BLaER1 (cell line): ENCODE measurements around the gene LRRC59.
A peak's percentile ranks its signal among the peaks of the same experiment; 100 is the strongest.
"Not testable (repeated sequence)": the region's sequence is repeated elsewhere in the genome, so short reads cannot be mapped to it uniquely, and the experiment has no call there.

Source experiments
- H3K27ac ChIP-seq: shearing (Covaris generic); formaldehyde crosslinking; 2 replicates; pipeline ENCODE4 v1.8.1; 2022
- H3K27me3 ChIP-seq: shearing (Covaris generic); formaldehyde crosslinking; 2 replicates; pipeline ENCODE4 v1.8.1; 2022
- H3K36me3 ChIP-seq: shearing (Covaris generic); formaldehyde crosslinking; 2 replicates; pipeline ENCODE4 v1.8.1; 2022
- H3K4me1 ChIP-seq: shearing (Covaris generic); formaldehyde crosslinking; 2 replicates; pipeline ENCODE4 v1.8.1; 2022
- H3K4me2 ChIP-seq: shearing (Covaris generic); formaldehyde crosslinking; 2 replicates; pipeline ENCODE4 v1.8.1; 2022
- H3K4me3 ChIP-seq: shearing (Covaris generic); formaldehyde crosslinking; 2 replicates; pipeline ENCODE4 v1.8.1; 2022
- H3K9ac ChIP-seq: shearing (Covaris generic); formaldehyde crosslinking; 2 replicates; pipeline ENCODE4 v1.8.1; 2022
- H3K9me3 ChIP-seq: shearing (Covaris generic); formaldehyde crosslinking; 2 replicates; pipeline ENCODE4 v1.8.1; 2022
- H4K20me1 ChIP-seq: shearing (Covaris generic); formaldehyde crosslinking; 2 replicates; pipeline ENCODE4 v1.8.1; 2022
- Cebpa-rat ChIP-seq: shearing (Covaris generic); IDR thresholded peaks from 2 replicates; pipeline ENCODE4 v1.8.1; 2022

LRRC59 gene

DNA sequence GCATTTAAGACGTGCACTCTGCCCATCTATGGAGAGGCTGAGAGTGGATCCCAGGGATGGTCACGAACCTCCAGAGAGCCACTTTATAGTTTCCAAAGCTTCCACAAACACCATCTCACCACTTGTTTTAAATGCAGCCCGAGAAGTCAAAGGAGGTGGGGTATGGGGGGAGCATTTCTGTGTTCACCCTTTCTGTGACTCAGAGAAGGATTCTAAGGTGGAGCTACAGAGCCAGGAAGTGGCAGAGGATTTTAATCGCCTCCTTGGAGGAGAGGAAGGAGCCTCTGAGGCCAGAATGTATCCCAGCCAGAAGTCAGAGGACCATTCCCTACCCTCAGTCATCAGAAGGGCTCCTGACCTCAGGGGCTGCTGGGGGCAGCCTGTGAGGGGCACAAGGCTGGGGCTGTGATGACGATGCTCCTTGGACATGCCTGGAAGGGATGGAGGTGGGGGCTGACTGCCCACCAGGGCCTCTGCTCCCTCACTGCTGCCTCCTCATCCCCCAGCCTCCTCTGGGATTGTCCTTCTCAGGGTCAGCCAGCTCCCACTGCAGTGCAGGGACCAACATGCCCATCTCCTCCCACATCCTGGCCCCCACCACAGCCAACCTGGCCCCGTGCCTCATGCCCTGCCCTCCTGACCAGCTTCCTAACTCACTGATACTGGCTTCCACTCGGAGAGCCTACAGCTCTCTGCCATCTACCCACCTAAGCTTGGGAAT is 48.6 kb downstream of the LRRC59 start:
- Histone ChIP-seq H3K4me3 (no peak overlapping the region), H3K27me3 (no peaks in the 10 kb centered on the region), H4K20me1 (peaks cover 66% of the 10 kb centered on the region), H3K36me3 (peaks cover 32% of the 10 kb centered on the region), H3K27ac (no peak overlapping the region), H3K4me2 (no peak overlapping the region), H3K9me3 (no peaks in the 10 kb centered on the region), H3K4me1 (peaks cover 38% of the 10 kb centered on the region), H3K9ac (no peak overlapping the region)
- no peak for TF ChIP-seq Cebpa-rat

- Histone ChIP-seq H3K4me2 (peak overlapping the region; percentile 97), H3K9me3 (no peaks in the 10 kb centered on the region), H3K27me3 (no peaks in the 10 kb centered on the region), H3K36me3 (peaks cover 24% of the 10 kb centered on the region), H3K27ac (no peak overlapping the region), H3K9ac (no peak overlapping the region), H3K4me1 (peaks cover 38% of the 10 kb centered on the region), H4K20me1 (peaks cover 58% of the 10 kb centered on the region), H3K4me3 (no peak overlapping the region)
- TF ChIP-seq Cebpa-rat, result no peak
Measured at GRCh38 chr17:50347894-50348291, 49.4 kb downstream of the LRRC59 start.

GRCh38 chr17:50347117-50347893 is 50.0 kb downstream of the LRRC59 start:
- Histone ChIP-seq H3K4me3 (peak overlapping the region; percentile 94), H3K9me3 (no peaks in the 10 kb centered on the region), H4K20me1 (peaks cover 52% of the 10 kb centered on the region), H3K9ac (peak overlapping the region; percentile 94), H3K4me2 (peak overlapping the region; percentile 97), H3K36me3 (peaks cover 18% of the 10 kb centered on the region), H3K27ac (peak overlapping the region; percentile 92), H3K4me1 (peaks cover 38% of the 10 kb centered on the region), H3K27me3 (no peaks in the 10 kb centered on the region)
- no peak for TF ChIP-seq Cebpa-rat

DNA sequence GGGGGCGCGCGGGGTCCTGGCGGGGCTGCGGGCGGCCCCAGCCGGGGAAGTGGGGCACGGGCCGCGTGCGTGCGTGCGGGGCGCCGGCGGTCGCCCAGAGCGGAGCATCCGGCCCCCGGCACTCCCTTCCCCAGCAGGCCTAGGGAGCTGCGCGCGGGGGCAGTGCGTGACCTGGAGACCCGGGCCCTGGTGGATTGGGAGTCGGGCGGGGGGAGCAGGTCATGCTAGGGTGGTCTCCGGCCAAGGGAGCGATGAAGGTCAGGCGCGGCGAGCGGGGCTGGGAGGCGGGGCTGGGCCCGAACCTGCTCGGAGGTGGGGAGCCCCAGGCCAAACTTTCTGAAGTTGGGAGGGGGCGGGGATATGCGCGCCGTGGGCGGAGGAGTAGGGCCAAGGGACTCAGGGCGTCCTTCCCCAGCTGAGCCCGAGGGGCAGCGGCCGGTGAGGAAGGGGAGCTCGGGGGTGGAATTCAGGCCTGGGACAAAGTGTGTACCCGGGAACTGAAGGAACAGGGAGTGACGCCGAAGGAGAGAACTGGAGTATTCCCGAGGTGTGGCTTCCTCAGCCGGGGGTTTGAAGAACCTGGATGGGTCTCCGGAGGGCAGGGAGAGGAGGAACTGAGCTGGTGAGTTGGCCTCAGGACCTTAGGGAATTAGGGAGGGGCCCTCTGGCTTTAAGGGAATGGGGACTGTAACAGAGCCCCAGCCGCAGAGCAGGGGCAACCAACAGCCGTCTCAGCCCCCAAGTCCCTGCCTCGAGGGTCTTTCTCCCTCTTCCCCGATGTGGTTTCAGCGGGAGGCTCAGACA is 50.8 kb downstream of the LRRC59 start:
- no peaks in the 10 kb centered on the region for H3K27me3 ChIP-seq
- peak overlapping the region; percentile 97 for H3K4me2 ChIP-seq
- peak overlapping the region; percentile 94 for H3K4me3 ChIP-seq
- peaks cover 7% of the 10 kb centered on the region for H3K9me3 ChIP-seq
- H3K36me3 ChIP-seq, result peaks cover 10% of the 10 kb centered on the region
- peaks cover 38% of the 10 kb centered on the region for H3K4me1 ChIP-seq
- no peak for TF ChIP-seq Cebpa-rat
- peak overlapping the region; percentile 94 for H3K9ac ChIP-seq
- peak overlapping the region; percentile 92 for H3K27ac ChIP-seq
- peaks cover 44% of the 10 kb centered on the region for H4K20me1 ChIP-seq

GRCh38 chr17:50345432-50346312 is 51.7 kb downstream of the LRRC59 start, which contains the start of gene XYLT2:
XYLT2 (plus strand) TSS chr17:50346126; CDS start chr17:50346141, 15 bp downstream.
- peaks cover 9% of the 10 kb centered on the region for H3K9me3 ChIP-seq
- peak within 1 kb of the TSS; percentile 97 for H3K4me2 ChIP-seq
- H3K36me3 ChIP-seq, result peaks cover 7% of the 10 kb centered on the region
- peaks cover 38% of the 10 kb centered on the region for H3K4me1 ChIP-seq
- peak within 1 kb of the TSS; percentile 94 for H3K9ac ChIP-seq
- no peak for TF ChIP-seq Cebpa-rat
- peak within 1 kb of the TSS; percentile 92 for H3K27ac ChIP-seq
- peaks cover 36% of the 10 kb centered on the region for H4K20me1 ChIP-seq
- H3K4me3 ChIP-seq, result peak within 1 kb of the TSS; percentile 94
- H3K27me3 ChIP-seq, result no peaks in the 10 kb centered on the region

DNA sequence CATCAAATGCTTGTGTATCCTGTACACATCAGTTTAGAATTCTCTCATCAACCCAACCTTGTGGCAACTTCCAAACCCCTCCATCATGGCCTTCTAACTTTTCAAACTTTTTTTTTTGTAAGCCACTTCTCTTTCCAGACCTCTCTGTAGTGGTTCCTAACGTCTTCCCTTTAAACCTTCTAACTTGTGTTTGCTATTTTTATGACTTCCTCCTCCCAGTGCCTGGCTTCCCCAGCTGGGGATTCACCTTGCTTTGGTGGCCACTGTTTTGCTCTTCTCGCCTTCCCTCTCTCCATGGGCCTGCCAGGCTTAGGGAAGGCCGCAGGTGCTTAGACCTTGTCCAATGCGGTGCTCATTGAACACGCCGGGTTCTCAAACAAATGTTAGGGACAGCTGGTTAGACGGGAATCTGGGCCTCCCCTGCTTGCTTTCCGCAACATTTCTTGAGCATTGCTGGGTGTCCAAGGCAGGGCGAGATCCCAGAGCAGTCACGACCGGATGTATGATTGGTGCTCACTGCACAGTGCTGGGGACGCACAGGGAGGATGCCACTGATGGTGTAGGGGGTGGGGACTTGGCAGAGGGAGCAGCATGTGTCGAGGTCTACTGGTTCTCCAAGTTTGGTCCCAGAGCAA is 52.5 kb downstream of the LRRC59 start:
- peak overlapping the region; percentile 94; the same call in 1 of the 2 replicates for H3K9ac ChIP-seq
- peak overlapping the region; percentile 94 for H3K4me3 ChIP-seq
- no peak for TF ChIP-seq Cebpa-rat
- H3K27ac ChIP-seq, result peak overlapping the region; percentile 92
- H3K4me1 ChIP-seq, result peaks cover 38% of the 10 kb centered on the region
- peaks cover 9% of the 10 kb centered on the region for H3K9me3 ChIP-seq
- peaks cover 31% of the 10 kb centered on the region for H4K20me1 ChIP-seq
- H3K4me2 ChIP-seq, result peak overlapping the region; percentile 97
- no peaks in the 10 kb centered on the region for H3K27me3 ChIP-seq
- H3K36me3 ChIP-seq, result peaks cover 7% of the 10 kb centered on the region

DNA sequence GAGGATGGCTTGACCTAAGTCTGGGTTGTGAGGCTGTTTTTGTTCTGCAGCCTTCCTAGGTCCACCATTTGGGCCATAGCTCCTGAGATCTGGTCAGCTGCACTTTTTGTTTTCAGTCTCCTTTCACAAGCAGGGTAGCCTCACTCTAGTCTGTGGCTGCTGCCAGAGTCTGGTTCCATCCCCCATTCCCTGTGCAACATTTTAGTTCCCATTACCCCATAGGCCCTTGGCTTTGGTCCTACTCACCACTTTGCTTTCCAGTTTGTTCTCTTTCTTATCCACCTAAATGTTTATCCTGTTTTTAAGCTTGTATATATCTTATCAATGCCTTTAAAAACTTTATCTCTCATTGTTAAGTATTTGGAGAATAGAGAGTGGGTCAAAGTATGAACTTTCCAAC is 57.9 kb downstream of the LRRC59 start:
- Histone ChIP-seq H3K27me3 (no peaks in the 10 kb centered on the region), H3K9me3 (peaks cover 24% of the 10 kb centered on the region), H3K9ac (no peak overlapping the region), H3K4me1 (peaks cover 6% of the 10 kb centered on the region), H3K4me2 (no peak overlapping the region), H3K36me3 (no peaks in the 10 kb centered on the region), H3K4me3 (no peak overlapping the region), H3K27ac (no peak overlapping the region), H4K20me1 (no peaks in the 10 kb centered on the region)
- TF ChIP-seq Cebpa-rat, result no peak

GRCh38 chr17:50338645-50339044 is 58.7 kb downstream of the LRRC59 start:
- Histone ChIP-seq H3K4me2 (no peak overlapping the region), H3K4me3 (no peak overlapping the region), H3K9me3 (peaks cover 24% of the 10 kb centered on the region), H3K27ac (no peak overlapping the region), H3K36me3 (no peaks in the 10 kb centered on the region), H3K27me3 (no peaks in the 10 kb centered on the region), H4K20me1 (no peaks in the 10 kb centered on the region), H3K4me1 (peaks cover 8% of the 10 kb centered on the region), H3K9ac (no peak overlapping the region)
- no peak for TF ChIP-seq Cebpa-rat

- H3K4me3 ChIP-seq, result no peak overlapping the region
- H3K4me1 ChIP-seq, result peaks cover 15% of the 10 kb centered on the region
- H3K4me2 ChIP-seq, result no peak overlapping the region
- H3K9me3 ChIP-seq, result peaks cover 24% of the 10 kb centered on the region
- H4K20me1 ChIP-seq, result no peaks in the 10 kb centered on the region
- H3K27me3 ChIP-seq, result no peaks in the 10 kb centered on the region
- no peak for TF ChIP-seq Cebpa-rat
- no peak overlapping the region for H3K9ac ChIP-seq
- H3K36me3 ChIP-seq, result no peaks in the 10 kb centered on the region
- H3K27ac ChIP-seq, result no peak overlapping the region
Measured at GRCh38 chr17:50337956-50338355, 59.4 kb downstream of the LRRC59 start.

DNA sequence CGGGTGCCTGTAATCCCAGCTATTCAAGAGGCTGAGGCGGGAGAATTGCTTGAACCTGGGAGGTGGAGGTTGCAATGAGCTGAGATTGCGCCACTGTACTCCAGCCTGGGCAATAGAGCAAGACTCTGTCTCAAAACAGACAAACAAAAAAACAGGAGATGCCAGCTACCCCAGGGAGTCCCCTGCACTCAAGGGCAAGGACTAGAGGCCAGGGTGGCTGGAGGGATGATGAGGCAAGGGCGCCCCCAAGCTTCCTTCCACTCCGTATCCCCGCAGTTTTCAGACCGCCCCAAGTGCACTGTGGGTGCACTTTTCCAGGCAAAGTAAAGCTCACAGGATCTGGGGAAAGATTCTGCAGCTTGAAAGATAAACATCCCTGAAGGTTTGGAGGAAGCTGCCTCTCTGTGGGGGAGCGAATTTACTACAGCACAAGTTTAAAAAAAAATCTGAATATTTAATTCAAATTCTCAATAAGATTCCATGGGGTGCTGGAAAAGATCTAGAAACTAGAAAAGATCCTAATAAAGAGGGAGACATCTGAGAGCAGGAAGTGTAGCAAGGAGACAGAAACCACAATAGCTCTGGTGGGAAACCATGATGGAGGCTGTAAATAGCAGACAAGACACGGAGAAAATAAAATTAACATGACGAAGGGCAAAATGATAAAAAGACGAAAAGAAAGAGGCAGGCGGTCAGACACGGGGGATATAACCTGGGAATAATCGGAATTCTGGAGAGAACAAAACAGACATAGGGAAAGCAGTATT is 63.8 kb downstream of the LRRC59 start:
- H3K9me3 ChIP-seq, H4K20me1 ChIP-seq, H3K36me3 ChIP-seq, H3K27me3 ChIP-seq, H3K4me3 ChIP-seq: not testable (repeated sequence)
- peak overlapping the region; percentile 69 for H3K27ac ChIP-seq
- H3K9ac ChIP-seq, result peak overlapping the region; percentile 56
- H3K4me1 ChIP-seq, result peaks cover 48% of the 10 kb centered on the region
- peak overlapping the region; percentile 82 for H3K4me2 ChIP-seq
